Natural killer cell (primary cell): ENCODE data around the gene SIGLEC8. TPM values are rescaled to one million over a fixed set of nuclear protein-coding genes. Genes with fewer than 3 reads are reported as not detected.

ENCODE experiments used
- ATAC-seq, 3 donors: fragments of 150-1000 bp in 2 of 3; fragments of 200-7000 bp in 1 of 3; cut with Tn5 transposase; 1 replicate in 1 of 3; 2 replicates in 2 of 3; pipeline ENCODE4 v1.10.0; 2021; ENCODE audit warnings: mild to moderate bottlenecking in 2 of 3, moderate library complexity in 2 of 3
- DNase-seq, 2 donors: peaks; one replicate each; pipeline versions ENCODE4 v3.0.0 to v3.0.0-alpha.2; 2013 to 2021; ENCODE audit warnings: mixed read lengths in 1 of 2
- H3K27ac ChIP-seq: one replicate; pipeline ENCODE4 v1.5.1; 2013; ENCODE audit warnings: mild to moderate bottlenecking, low read length
- H3K27me3 ChIP-seq: one replicate; pipeline ENCODE4 v1.6.1; 2013; ENCODE audit warnings: low read length; ENCODE audit not compliant: control insufficient read depth, insufficient read depth
- H3K36me3 ChIP-seq: one replicate; pipeline ENCODE4 v1.6.1; 2013; ENCODE audit warnings: low read length; ENCODE audit not compliant: control insufficient read depth, insufficient read depth
- H3K4me1 ChIP-seq: one replicate; pipeline ENCODE4 v1.6.1; 2013; ENCODE audit warnings: low read length; ENCODE audit not compliant: control insufficient read depth, insufficient read depth
- H3K4me3 ChIP-seq: one replicate; pipeline ENCODE4 v1.5.1; 2013; ENCODE audit warnings: low read length
- H3K9me3 ChIP-seq: one replicate; pipeline ENCODE4 v1.6.1; 2013; ENCODE audit warnings: low read length; ENCODE audit not compliant: control insufficient read depth, insufficient read depth
- H3K27ac Mint-ChIP-seq, 2 donors: one replicate each; pipeline ENCODE4 v1.8.0; 2022; ENCODE audit warnings: mild to moderate bottlenecking in 2 of 2, mixed read lengths in 2 of 2, moderate library complexity in 1 of 2
- H3K27me3 Mint-ChIP-seq, 2 donors: one replicate each; pipeline ENCODE4 v1.8.0; 2022; ENCODE audit warnings: low read depth in 2 of 2, mixed read lengths in 2 of 2
- H3K36me3 Mint-ChIP-seq: one replicate; pipeline ENCODE4 v1.8.0; 2022; ENCODE audit warnings: mixed read lengths
- H3K4me1 Mint-ChIP-seq, 2 donors: one replicate each; pipeline ENCODE4 v1.8.0; 2022; ENCODE audit warnings: mixed read lengths in 2 of 2
- H3K4me3 Mint-ChIP-seq: one replicate; pipeline ENCODE4 v1.8.0; 2022; ENCODE audit warnings: mild to moderate bottlenecking, moderate library complexity, mixed read lengths
- H3K9me3 Mint-ChIP-seq, 2 donors: one replicate each; pipeline ENCODE4 v1.8.0; 2022; ENCODE audit warnings: mixed read lengths in 2 of 2
- CTCF ChIP-seq: fragments of 200-600 bp; IDR thresholded peaks from one replicate; pipeline ENCODE4 v1.8.0; 2022; ENCODE audit warnings: antibody characterized with exemption
- WGBS: methylation state at CpG from one replicate; pipeline ENCODE4 v1.1.7; 2013; ENCODE audit warnings: missing lambda C conversion rate; ENCODE audit not compliant: insufficient coverage; 5-methylcytosine and 5-hydroxymethylcytosine counted together
- intact Hi-C: fragments of 100-400 bp; cut with micrococcal nuclease; formaldehyde crosslinking; loops from one replicate; pipeline ENCODE4 v1.14.2; 2022
- total RNA-seq, 4 donors: library from RNA; stranded (reverse); fragments of 120-200 nt in 1 of 4; gene quantifications; one replicate each; pipeline versions ENCODE4 v1.2.3 to v1.2.4, GENCODE V29; 2013 to 2022

SIGLEC8 gene
- total RNA-seq, 3 donors from 2014 or later (not counting 1 experiment from before 2014, with no cell fraction given) = not detected

GRCh38 chr19:51497666-51498065 lies 39.4 kb upstream of the SIGLEC8 start:
- no peak overlapping the region for H3K4me3 Mint-ChIP-seq
- H3K27me3 ChIP-seq = no peaks in the 10 kb centered on the region
- peaks cover 7 to 15% of the 10 kb centered on the region in 2 donors for H3K4me1 Mint-ChIP-seq
- H3K36me3 ChIP-seq = no peaks in the 10 kb centered on the region
- H3K4me1 ChIP-seq = peaks cover 16% of the 10 kb centered on the region
- no peaks in the 10 kb centered on the region for H3K36me3 Mint-ChIP-seq
- H3K27ac Mint-ChIP-seq = no peak overlapping the region
- H3K9me3 ChIP-seq = no peaks in the 10 kb centered on the region
- H3K27me3 Mint-ChIP-seq = peaks cover 13 to 18% of the 10 kb centered on the region in 2 donors
- ATAC-seq (no peak), DNase-seq (no peak)
- WGBS = 50% methylated on average over 1 of the region's 3 CpGs
- intact Hi-C loops = no loop called here
- no peak overlapping the region for H3K27ac ChIP-seq
- no peak overlapping the region for H3K4me3 ChIP-seq
- no peak for TF ChIP-seq CTCF
- H3K9me3 Mint-ChIP-seq = no peaks in the 10 kb centered on the region

GRCh38 chr19:51493776-51494175 lies 35.5 kb upstream of the SIGLEC8 start:
- no peaks in the 10 kb centered on the region for H3K4me1 ChIP-seq
- TF ChIP-seq CTCF = no peak
- 2% methylated on average over 2 of the region's 2 CpGs for WGBS

GRCh38 chr19:51491586-51491985 lies 33.3 kb upstream of the SIGLEC8 start:
- no peak overlapping the region for H3K4me3 Mint-ChIP-seq
- Histone ChIP-seq H3K9me3 (no peaks in the 10 kb centered on the region), H3K27ac (no peak overlapping the region), H3K27me3 (no peaks in the 10 kb centered on the region), H3K36me3 (no peaks in the 10 kb centered on the region), H3K4me3 (no peak overlapping the region), H3K4me1 (no peaks in the 10 kb centered on the region)
- H3K36me3 Mint-ChIP-seq = no peaks in the 10 kb centered on the region
- no peaks in the 10 kb centered on the region for H3K9me3 Mint-ChIP-seq
- no peak for ATAC-seq
- 83% methylated on average over 6 of the region's 7 CpGs for WGBS
- H3K4me1 Mint-ChIP-seq = no peaks in the 10 kb centered on the region
- H3K27me3 Mint-ChIP-seq = peaks cover 12 to 14% of the 10 kb centered on the region in 2 donors
- no peak for DNase-seq
- no peak for TF ChIP-seq CTCF
- intact Hi-C loops = no loop called here
- no peak overlapping the region for H3K27ac Mint-ChIP-seq

More at GRCh38 chr19:51493776-51494175, 35.5 kb upstream of the SIGLEC8 start:
- ATAC-seq = no peak
- no peaks in the 10 kb centered on the region for H3K9me3 ChIP-seq
- H3K4me1 Mint-ChIP-seq = no peaks in the 10 kb centered on the region
- H3K27ac Mint-ChIP-seq = no peak overlapping the region
- H3K4me3 ChIP-seq = no peak overlapping the region
- no peaks in the 10 kb centered on the region for H3K9me3 Mint-ChIP-seq
- H3K36me3 ChIP-seq = no peaks in the 10 kb centered on the region
- no peak overlapping the region for H3K4me3 Mint-ChIP-seq
- H3K27ac ChIP-seq = no peak overlapping the region
- peaks cover 17% of the 10 kb centered on the region in 2 donors for H3K27me3 Mint-ChIP-seq
- no peaks in the 10 kb centered on the region for H3K36me3 Mint-ChIP-seq
- intact Hi-C loops = no loop called here
- DNase-seq = no peak
- no peaks in the 10 kb centered on the region for H3K27me3 ChIP-seq

- H3K36me3 Mint-ChIP-seq = no peaks in the 10 kb centered on the region
- no peaks in the 10 kb centered on the region for H3K36me3 ChIP-seq
- TF ChIP-seq CTCF = no peak
Measured at GRCh38 chr19:51490676-51491075, 32.4 kb upstream of the SIGLEC8 start.

More at GRCh38 chr19:51490676-51491075, 32.4 kb upstream of the SIGLEC8 start:
- no peak overlapping the region for H3K27ac ChIP-seq
- H3K9me3 ChIP-seq = no peaks in the 10 kb centered on the region
- intact Hi-C loops = no loop called here
- DNase-seq = no peak
- H3K4me3 ChIP-seq = no peak overlapping the region
- H3K27me3 Mint-ChIP-seq = peaks cover 12 to 16% of the 10 kb centered on the region in 2 donors
- no peaks in the 10 kb centered on the region for H3K27me3 ChIP-seq
- no peaks in the 10 kb centered on the region for H3K4me1 ChIP-seq
- H3K27ac Mint-ChIP-seq = no peak overlapping the region
- no peak for ATAC-seq
- 67% methylated on average over 14 of the region's 14 CpGs for WGBS
- no peaks in the 10 kb centered on the region for H3K4me1 Mint-ChIP-seq
- no peaks in the 10 kb centered on the region for H3K9me3 Mint-ChIP-seq
- no peak overlapping the region for H3K4me3 Mint-ChIP-seq
